A673 (cell line): ENCODE results near the gene CSRP1. TPM values are rescaled to one million over a fixed set of nuclear protein-coding genes. Genes with fewer than 3 reads are reported as not detected.
A peak's percentile ranks its signal among the peaks of the same experiment; 100 is the strongest.

Experiments used
- Bru-seq: library from RNA; stranded (reverse); fragments of 400-500 nt; gene quantifications from one replicate; lab custom pipeline; 2021; lab: Mats Ljungman, UMichigan
- BruChase-seq, 2 experiments: library from RNA; stranded (reverse); fragments of 400-500 nt; gene quantifications; one replicate each; lab custom pipeline; 2021; lab: Mats Ljungman, UMichigan
- BruUV-seq: library from RNA; stranded (reverse); fragments of 400-500 nt; replicated peaks from 2 replicates; lab custom pipeline; 2021; lab: Mats Ljungman, UMichigan
- CTCF ChIA-PET: fragments of 300-600 bp; sonication (Branson Sonifier 250); formaldehyde crosslinking; loops from one replicate; lab custom pipeline; 2022; ENCODE audit warnings: antibody characterized with exemption; lab: Charles Lee
- POLR2A ChIA-PET: fragments of 300-600 bp; sonication (Branson Sonifier 250); formaldehyde crosslinking; loops from one replicate; lab custom pipeline; 2022; ENCODE audit warnings: antibody characterized with exemption; ENCODE audit not compliant: low non-redundant PET; lab: Charles Lee
- DNase-seq: peaks from one replicate; pipeline ENCODE4 v3.0.0-alpha.2; 2015; ENCODE audit warnings: low spot score
- H3K27ac ChIP-seq: fragments of 200-600 bp; sonication (generic); 2 replicates; pipeline ENCODE4 v1.5.1; 2016; ENCODE audit warnings: mixed run types, low read depth, mild to moderate bottlenecking, mixed read lengths, antibody characterized with exemption, low read length; ENCODE audit not compliant: poor library complexity, severe bottlenecking
- H3K27me3 ChIP-seq: fragments of 200-600 bp; sonication (generic); replicated peaks from 2 replicates; pipeline ENCODE4 v1.6.1; 2017; ENCODE audit warnings: mixed run types, low read depth, mild to moderate bottlenecking, mixed read lengths, antibody characterized with exemption, low read length; ENCODE audit not compliant: insufficient read depth, poor library complexity
- H3K36me3 ChIP-seq: fragments of 200-600 bp; sonication (generic); 2 replicates; pipeline ENCODE4 v1.6.1; 2016; ENCODE audit warnings: mixed run types, mild to moderate bottlenecking, mixed read lengths, antibody characterized with exemption, low read length; ENCODE audit not compliant: insufficient read depth, poor library complexity, severe bottlenecking
- H3K4me1 ChIP-seq: fragments of 200-600 bp; sonication (generic); 2 replicates; pipeline ENCODE4 v1.6.1; 2017; ENCODE audit warnings: mixed run types, mild to moderate bottlenecking, mixed read lengths, antibody characterized with exemption, low read length; ENCODE audit not compliant: insufficient read depth, poor library complexity, severe bottlenecking
- H3K4me3 ChIP-seq: fragments of 200-600 bp; sonication (generic); 2 replicates; pipeline ENCODE4 v1.5.1; 2016; ENCODE audit warnings: low read depth, mixed run types, mild to moderate bottlenecking, mixed read lengths, low read length; ENCODE audit not compliant: poor library complexity, severe bottlenecking
- H3K9me3 ChIP-seq: fragments of 200-600 bp; sonication (generic); 2 replicates; pipeline ENCODE4 v1.6.1; 2016; ENCODE audit warnings: mixed run types, low read depth, mild to moderate bottlenecking, mixed read lengths, antibody characterized with exemption, low read length; ENCODE audit not compliant: poor library complexity, severe bottlenecking
- CTCF ChIP-seq: fragments of 300-800, 200-600 bp; sonication (generic); conservative IDR thresholded peaks from 2 replicates; pipeline ENCODE4 v1.5.1; 2017; ENCODE audit warnings: low read depth, mild to moderate bottlenecking, antibody characterized with exemption, low read length, moderate library complexity, mixed read lengths
- EZH2 ChIP-seq: fragments of 200-600 bp; sonication (generic); IDR thresholded peaks from 2 replicates; pipeline ENCODE4 v1.6.1; 2017; ENCODE audit warnings: borderline replicate concordance, low read depth, mild to moderate bottlenecking, mixed read lengths, antibody characterized with exemption, low read length; ENCODE audit not compliant: poor library complexity, severe bottlenecking
- intact Hi-C: fragments of 100-400 bp; cut with micrococcal nuclease; formaldehyde crosslinking; loops from one replicate; pipeline ENCODE4 v1.10.0; 2022; ENCODE audit not compliant: unreplicated experiment
- long read RNA-seq: library from polyadenylated mRNA; stranded (forward); transcript quantifications from one replicate; pipeline ENCODE4 v2.0.0, GENCODE V29; 2022
- total RNA-seq: library from RNA; stranded (reverse); gene quantifications from 2 replicates; pipeline ENCODE4 v1.2.3, GENCODE V29; 2021

Gene CSRP1
- total RNA-seq: 402 and 517 TPM in 2 replicates
- Bru-seq, nascent RNA: percentile 95 among the genes with signal in this experiment
- BruChase-seq, experiment 1, labeled RNA remaining after a 2-hour chase: percentile 91 among the genes with signal in this experiment
- percentile 95 among the genes with signal in this experiment for BruChase-seq, experiment 2, labeled RNA remaining after a 6-hour chase
- long read RNA-seq, full-length matches to known transcripts: 609 of 669 reads
- long read RNA-seq, partial matches to known transcripts: 11 of 669 reads
- long read RNA-seq, other reads (novel, unspliced or antisense): 49 of 669 reads

GRCh38 chr1:201506557-201507359 lies at the start of gene CSRP1:
Gene CSRP1 (minus strand): TSS chr1:201507123. CDS start chr1:201496303, 10,820 bp downstream.
- no peak for TF ChIP-seq EZH2
- BruUV-seq: no TSS peak
- intact Hi-C loops: no loop called here
- ChIA-PET CTCF (interaction anchor here (0.6 kb wide), 1 partner anchor 371 kb away, joined by 3 read pairs; no protein-coding TSS in a partner anchor), POLR2A (interaction anchor here (0.6 kb wide), 1 partner anchor 30 kb away, joined by 3 read pairs; no protein-coding TSS in a partner anchor)
- peak; percentile 90 for DNase-seq
- Histone ChIP-seq H3K4me1 (peaks cover 58% of the 10 kb centered on the region), H3K4me3 (peak within 1 kb of the TSS; percentile 81), H3K27me3 (no peaks in the 10 kb centered on the region), H3K27ac (peak within 1 kb of the TSS; percentile 94), H3K36me3 (no peaks in the 10 kb centered on the region), H3K9me3 (no peaks in the 10 kb centered on the region)

- Histone ChIP-seq H3K27me3 (no peaks in the 10 kb centered on the region), H3K4me1 (peaks cover 30% of the 10 kb centered on the region), H3K9me3 (no peaks in the 10 kb centered on the region), H3K36me3 (no peaks in the 10 kb centered on the region), H3K27ac (no peak overlapping the region), H3K4me3 (no peak overlapping the region)
- ChIA-PET POLR2A (no interaction called here), CTCF (interaction anchor here (1.3 kb wide), 1 partner anchor 239 kb away, joined by 7 read pairs; no protein-coding TSS in a partner anchor)
- no peak for DNase-seq
- TF ChIP-seq EZH2 (no peak), CTCF (no peak)
- intact Hi-C loops: loop anchor here (5.0 kb wide), 1 partner anchor 307 kb away; no protein-coding TSS in a partner anchor
- no TSS peak for BruUV-seq
Measured at GRCh38 chr1:201555593-201555945, 48.6 kb upstream of the CSRP1 start.

DNA sequence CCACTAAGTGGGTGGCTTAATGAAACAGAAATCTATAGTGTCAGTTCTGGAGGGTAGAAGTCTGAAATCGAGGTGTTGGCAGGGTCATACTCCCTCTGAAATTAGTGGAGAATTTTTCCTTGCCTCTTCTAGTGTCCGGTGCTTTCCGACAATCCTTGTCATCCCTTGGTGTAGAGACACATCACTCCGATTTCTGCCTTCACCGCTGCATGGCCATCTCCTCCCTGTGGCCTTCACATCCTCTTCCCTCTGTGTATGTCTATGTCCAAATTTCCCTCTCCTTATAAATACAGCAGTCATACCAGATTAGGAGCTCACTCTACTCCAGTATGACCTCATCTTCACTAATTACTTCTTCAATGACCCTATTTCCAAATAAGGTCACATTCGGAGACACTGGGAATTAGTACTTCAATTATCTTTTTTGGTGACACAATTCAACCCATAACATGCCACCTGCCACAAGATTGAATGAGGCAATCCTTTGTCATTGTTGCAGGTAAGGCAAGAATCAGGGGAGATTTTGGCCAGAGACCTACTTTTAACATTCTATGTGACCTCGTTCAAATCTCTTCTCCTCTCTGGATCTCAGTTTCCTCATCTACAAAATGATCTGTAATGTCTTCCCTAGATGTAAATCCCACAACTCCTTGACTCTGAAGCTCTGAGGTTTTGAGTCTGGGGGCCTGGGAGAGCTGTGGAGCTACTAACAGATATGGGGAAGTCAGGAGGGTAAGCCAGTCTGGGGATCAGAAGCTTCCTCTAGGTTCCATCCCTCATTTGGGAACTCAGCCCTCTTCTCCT lies 48.1 kb upstream of the CSRP1 start:
- DNase-seq: no peak
- POLR2A ChIA-PET: no interaction called here
- H3K9me3 ChIP-seq: no peaks in the 10 kb centered on the region
- no peak overlapping the region for H3K27ac ChIP-seq
- CTCF ChIA-PET: interaction anchor here (1.3 kb wide), 1 partner anchor 240 kb away, joined by 7 read pairs; no protein-coding TSS in a partner anchor
- H3K4me1 ChIP-seq: peaks cover 27% of the 10 kb centered on the region
- no peak overlapping the region for H3K4me3 ChIP-seq
- no peaks in the 10 kb centered on the region for H3K36me3 ChIP-seq
- BruUV-seq: no TSS peak
- H3K27me3 ChIP-seq: no peaks in the 10 kb centered on the region
- no peak for TF ChIP-seq EZH2
- no peak for TF ChIP-seq CTCF
- intact Hi-C loops: loop anchor here (5.0 kb wide), 1 partner anchor 307 kb away; no protein-coding TSS in a partner anchor
